NCI-H146 treated with DMSO at 0.1 percent for 48 hours (cell line): Measurements from ENCODE around the gene PHEX.

ENCODE experiments used
- DNase-seq: peaks from one replicate; lab custom pipeline; 2025; ENCODE audit not compliant: unreplicated experiment; lab: John Stamatoyannopoulos, UW

PHEX gene

GRCh38 chrX:22097012-22097694 is 65.0 kb downstream of the PHEX start:
- no peak for DNase-seq

GRCh38 chrX:22105231-22105630 is 73.1 kb downstream of the PHEX start:
- no peak for DNase-seq

GRCh38 chrX:22105971-22106370 is 73.8 kb downstream of the PHEX start:
- no peak for DNase-seq

GRCh38 chrX:22109442-22109841 is 77.3 kb downstream of the PHEX start:
- DNase-seq: no peak

GRCh38 chrX:22110729-22111494 is 78.8 kb downstream of the PHEX start:
- DNase-seq: no peak

GRCh38 chrX:22116605-22117546 is 84.8 kb downstream of the PHEX start:
- DNase-seq: no peak

GRCh38 chrX:22117633-22118032 is 85.5 kb downstream of the PHEX start:
- no peak for DNase-seq

- no peak for DNase-seq
These were observed 86.2 kb downstream of the PHEX start for GRCh38 chrX:22118161-22118830.

- no peak for DNase-seq
These were observed 89.0 kb downstream of the PHEX start for GRCh38 chrX:22121161-22121560.

GRCh38 chrX:22122510-22122909 is 90.4 kb downstream of the PHEX start:
- DNase-seq: no peak

GRCh38 chrX:22124098-22124497 is 92.0 kb downstream of the PHEX start:
- no peak for DNase-seq

- no peak for DNase-seq
These were observed 93.4 kb downstream of the PHEX start for GRCh38 chrX:22125481-22125880.

- no peak for DNase-seq
These were observed 94.2 kb downstream of the PHEX start for GRCh38 chrX:22126327-22126726.

GRCh38 chrX:22128961-22129360 is 96.8 kb downstream of the PHEX start:
- DNase-seq: no peak

- peak; percentile 9 for DNase-seq
These were observed 102.6 kb downstream of the PHEX start for GRCh38 chrX:22134681-22135080.

GRCh38 chrX:22135171-22135711 is 103.1 kb downstream of the PHEX start:
- DNase-seq: no peak

GRCh38 chrX:22135994-22136684 is 104.0 kb downstream of the PHEX start:
- peak; percentile 56 for DNase-seq

GRCh38 chrX:22136711-22137110 is 104.6 kb downstream of the PHEX start:
- DNase-seq: no peak

GRCh38 chrX:22139822-22140221 is 107.7 kb downstream of the PHEX start:
- no peak for DNase-seq
